B cell (primary cell): ENCODE data around the gene RHOT2.

ENCODE experiments used
- CTCF ChIP-seq: fragments of 200-600 bp; IDR thresholded peaks from one replicate; pipeline ENCODE4 v1.8.0; 2022; ENCODE audit warnings: antibody characterized with exemption, mild to moderate bottlenecking
- EZH2 ChIP-seq: IDR thresholded peaks from 2 replicates; pipeline ENCODE4 v1.6.1; 2012; ENCODE audit warnings: borderline replicate concordance, low read depth, mild to moderate bottlenecking, moderate library complexity, low read length; ENCODE audit not compliant: insufficient read depth, poor library complexity, severe bottlenecking

GRCh38 chr16:710500-711075 is 42.7 kb downstream of the RHOT2 start:
- TF ChIP-seq CTCF (no peak), EZH2 (no peak)
